Thoracic aorta (tissue), 2 donors: ENCODE data around the gene CPEB3. TPM values are rescaled to one million over a fixed set of nuclear protein-coding genes. Genes with fewer than 3 reads are reported as not detected.

Experiments
- ATAC-seq: fragments of 150-250 bp; one replicate; pipeline ENCODE4 v1.8.0; 2017; ENCODE audit warnings: low read depth; ENCODE audit not compliant: insufficient number of reproducible peaks, low FRiP score
- DNase-seq: peaks from one replicate; pipeline ENCODE4 v3.0.0-alpha.2; 2020; ENCODE audit warnings: low spot score
- H3K27ac ChIP-seq, 2 donors: fragments of 200-600 bp; sonication (generic); 1 replicate in 1 of 2; 2 replicates in 1 of 2; pipeline ENCODE4 v1.5.1; 2016; ENCODE audit warnings: mild to moderate bottlenecking in 2 of 2, moderate library complexity in 2 of 2
- H3K27me3 ChIP-seq: fragments of 200-600 bp; sonication (generic); replicated peaks from 2 replicates; pipeline ENCODE4 v1.6.0; 2016; ENCODE audit warnings: mild to moderate bottlenecking; ENCODE audit not compliant: insufficient read depth
- H3K36me3 ChIP-seq: fragments of 200-600 bp; sonication (generic); one replicate; pipeline ENCODE4 v1.5.1; 2016
- H3K4me1 ChIP-seq, 2 donors: fragments of 200-600 bp; sonication (generic); 1 replicate in 1 of 2; 2 replicates in 1 of 2; pipeline versions ENCODE4 v1.5.1 to v1.6.0; 2016; ENCODE audit warnings: low read depth in 2 of 2, mild to moderate bottlenecking in 1 of 2; ENCODE audit not compliant: control insufficient read depth in 1 of 2
- H3K4me3 ChIP-seq: fragments of 200-600 bp; sonication (generic); 2 replicates; pipeline ENCODE4 v1.5.1; 2016; ENCODE audit warnings: mild to moderate bottlenecking
- H3K9me3 ChIP-seq: fragments of 200-600 bp; sonication (generic); 2 replicates; pipeline ENCODE4 v1.5.1; 2016
- CTCF ChIP-seq: fragments of 200-600 bp; sonication (generic); IDR thresholded peaks from one replicate; pipeline ENCODE4 v1.5.1; 2019; ENCODE audit warnings: antibody characterized with exemption
- total RNA-seq, 2 donors: library from RNA; depleted of rRNA; stranded (reverse); fragments of >200 nt; gene quantifications; one replicate each; pipeline versions ENCODE4 v1.1.0 to v1.2.3, GENCODE V29; 2016

Gene CPEB3
- total RNA-seq, 2 donors from 2014 or later = 6.8 to 12.2 TPM

- Histone ChIP-seq H3K9me3 (no peaks in the 10 kb centered on the region), H3K4me3 (peak overlapping the region; percentile 81), H3K27ac (peak overlapping the region; percentile 12 to 61), H3K4me1 (peaks cover 10 to 29% of the 10 kb centered on the region in 2 donors), H3K36me3 (no peaks in the 10 kb centered on the region), H3K27me3 (no peaks in the 10 kb centered on the region)
- DNase-seq (no peak), ATAC-seq (no peak)
- TF ChIP-seq CTCF = no peak
These were observed 50.4 kb downstream of the CPEB3 start for GRCh38 chr10:92240289-92241157.

GRCh38 chr10:92239600-92240288, 51.1 kb downstream of the CPEB3 start:
- Histone ChIP-seq H3K36me3 (no peaks in the 10 kb centered on the region), H3K9me3 (no peaks in the 10 kb centered on the region), H3K4me3 (peak overlapping the region; percentile 81), H3K27me3 (no peaks in the 10 kb centered on the region), H3K27ac (peak overlapping the region; percentile 12 to 61), H3K4me1 (peaks cover 10 to 29% of the 10 kb centered on the region in 2 donors)
- no peak for TF ChIP-seq CTCF
- ATAC-seq = no peak
- no peak for DNase-seq

- Histone ChIP-seq H3K27me3 (no peaks in the 10 kb centered on the region), H3K4me1 (peaks cover 10 to 29% of the 10 kb centered on the region in 2 donors), H3K36me3 (no peaks in the 10 kb centered on the region), H3K27ac (no peak overlapping the region), H3K4me3 (peak overlapping the region; percentile 81), H3K9me3 (no peaks in the 10 kb centered on the region)
- no peak for DNase-seq
- no peak for ATAC-seq
- no peak for TF ChIP-seq CTCF
These were observed 51.7 kb downstream of the CPEB3 start for GRCh38 chr10:92239151-92239599.

GRCh38 chr10:92238586-92239098, 52.2 kb downstream of the CPEB3 start:
- no peaks in the 10 kb centered on the region for H3K27me3 ChIP-seq
- H3K4me1 ChIP-seq = peaks cover 10 to 29% of the 10 kb centered on the region in 2 donors
- peak overlapping the region; percentile 81 for H3K4me3 ChIP-seq

More at GRCh38 chr10:92238586-92239098, 52.2 kb downstream of the CPEB3 start:
- Histone ChIP-seq H3K36me3 (no peaks in the 10 kb centered on the region), H3K9me3 (no peaks in the 10 kb centered on the region), H3K27ac (no peak overlapping the region)
- DNase-seq = no peak
- no peak for TF ChIP-seq CTCF
- no peak for ATAC-seq
